H1 (cell line): ENCODE results near the gene CABP1. TPM values are rescaled to one million over a fixed set of nuclear protein-coding genes. Genes with fewer than 3 reads are reported as not detected.

Source experiments
- BACH1 ChIP-seq: IDR thresholded peaks from 2 replicates; pipeline ENCODE4 v1.6.1; 2012; ENCODE audit warnings: low read length, improper control_type of control experiment
- BCL11A ChIP-seq, 2 experiments: IDR thresholded peaks; one replicate each; pipeline ENCODE4 v1.6.1; 2011; ENCODE audit warnings: low read depth in 2 of 2, low read length in 2 of 2, mild to moderate bottlenecking in 2 of 2
- CHD1 ChIP-seq: IDR thresholded peaks from 2 replicates; pipeline ENCODE4 v1.6.1; 2012; ENCODE audit warnings: low read depth, low read length, improper control_type of control experiment
- GABPA ChIP-seq: IDR thresholded peaks from 2 replicates; pipeline ENCODE4 v1.6.1; 2011; ENCODE audit warnings: mild to moderate bottlenecking, low read length, moderate library complexity, borderline replicate concordance; ENCODE audit not compliant: insufficient read depth
- JUN ChIP-seq: IDR thresholded peaks from 2 replicates; pipeline ENCODE4 v1.6.1; 2011; ENCODE audit warnings: low read depth, mild to moderate bottlenecking, improper control_type of control experiment, low read length
- NANOG ChIP-seq: IDR thresholded peaks from 2 replicates; pipeline ENCODE4 v1.6.1; 2011; ENCODE audit warnings: low read length, low read depth, mild to moderate bottlenecking, inconsistent platforms; ENCODE audit not compliant: insufficient read depth, poor library complexity, severe bottlenecking
- SP1 ChIP-seq: IDR thresholded peaks from 2 replicates; pipeline ENCODE4 v1.6.1; 2011; ENCODE audit warnings: low read depth, low read length
- SP2 ChIP-seq: IDR thresholded peaks from 2 replicates; pipeline ENCODE4 v1.6.1; 2012; ENCODE audit warnings: mild to moderate bottlenecking, low read length, inconsistent platforms
- SUZ12 ChIP-seq: fragments of 200-600 bp; sonication (generic); IDR thresholded peaks from 2 replicates; pipeline ENCODE4 v1.6.1; 2012; ENCODE audit warnings: mild to moderate bottlenecking, inconsistent platforms, low read length, moderate library complexity, mixed read lengths
- TAF1 ChIP-seq: IDR thresholded peaks from 2 replicates; pipeline ENCODE4 v1.6.1; 2011; ENCODE audit warnings: mild to moderate bottlenecking, low read depth, low read length
- TEAD4 ChIP-seq: IDR thresholded peaks from 2 replicates; pipeline ENCODE4 v1.6.1; 2012; ENCODE audit warnings: low read depth, low read length, inconsistent platforms, mixed read lengths
- polyA plus RNA-seq, 7 experiments: library from polyadenylated mRNA; depleted of rRNA in 3 of 7; stranded (reverse) in 5 of 7; unstranded in 2 of 7; fragments of >200 nt in 5 of 7; fragments of 200-250 nt in 2 of 7; gene quantifications; 1 replicate in 5 of 7; 2 replicates in 1 of 7; 4 replicates in 1 of 7; pipeline versions ENCODE4 v1.2.1 to v1.2.3, GENCODE V29; 2011 to 2013; ENCODE audit warnings: missing spikeins in 2 of 7, mixed read lengths in 2 of 7
- total RNA-seq: library from RNA; stranded (reverse); fragmentation: NEBNext Ultra II Directional; extraction: Animal tissue kit (Norgen Biotek cat#: 25700); gene quantifications from 2 replicates; pipeline ENCODE4 v1.2.1, GENCODE V29; 2021

Gene CABP1
- total and polyA plus RNA-seq, 2 of the 8 experiments (the other 6 are each of a cell fraction or from before 2014, with no cell fraction given), result 3.9 to 7.4 TPM

DNA sequence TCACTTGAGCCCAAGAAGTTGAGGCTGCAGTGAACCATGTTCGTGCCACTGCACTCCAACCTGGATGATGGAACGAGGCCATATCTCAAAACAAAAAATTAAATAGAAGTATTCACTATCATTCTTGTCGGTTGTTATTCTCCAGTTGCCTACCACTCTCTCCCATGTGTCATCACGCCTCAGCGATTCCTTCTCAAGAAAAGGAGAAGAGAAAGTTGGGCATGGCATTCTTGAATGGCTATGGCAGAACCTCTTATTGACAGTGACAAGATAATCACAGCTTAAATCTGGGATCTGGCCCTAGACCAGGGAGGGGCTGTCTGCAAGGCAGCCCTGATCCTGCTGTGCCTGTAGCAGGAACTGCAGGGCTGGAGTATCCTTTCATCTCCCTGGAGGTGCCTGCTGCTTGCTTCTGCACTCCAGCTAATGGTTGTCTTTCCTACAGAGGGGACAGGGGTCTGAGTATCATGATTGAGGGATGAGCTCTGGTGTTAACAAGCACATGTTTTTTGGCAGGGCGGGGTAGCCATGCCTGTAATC lies 33.7 kb downstream of the CABP1 start (continued):
- TF ChIP-seq SP2 (no peak), SUZ12 (no peak), GABPA (no peak), TAF1 (no peak), BCL11A (IDR thresholded peaks at IDR 0.05; ENCODE audit: low read depth in 2 of 2, low read length in 2 of 2) (no peak), SP1 (no peak), NANOG (no peak), BACH1 (no peak), TEAD4 (no peak), CHD1 (no peak), JUN (no peak)
